Neural cell (in vitro differentiated cells): Measurements from ENCODE around the gene SLC47A1.
"Not testable (repeated sequence)": the region's sequence is repeated elsewhere in the genome, so short reads cannot be mapped to it uniquely, and the experiment has no call there.

Source experiments
- EP300 ChIP-seq: fragments of 450-650 bp; conservative IDR thresholded peaks from 2 replicates; pipeline ENCODE4 v1.6.1; 2014; ENCODE audit warnings: antibody characterized with exemption, mild to moderate bottlenecking, moderate library complexity; ENCODE audit not compliant: poor library complexity, severe bottlenecking
- EZH2 ChIP-seq: fragments of 200-600, 300-800 bp; shearing (Covaris generic), sonication (generic); IDR thresholded peaks from 2 replicates; pipeline ENCODE4 v1.6.1; 2014; ENCODE audit warnings: antibody characterized with exemption, low read length, borderline replicate concordance, mild to moderate bottlenecking; ENCODE audit not compliant: insufficient read depth, poor library complexity, severe bottlenecking
- MXI1 ChIP-seq: fragments of 450-650 bp; conservative IDR thresholded peaks from 2 replicates; pipeline ENCODE4 v1.6.1; 2014; ENCODE audit warnings: antibody characterized with exemption, mild to moderate bottlenecking; ENCODE audit not compliant: poor library complexity, severe bottlenecking
- POLR2AphosphoS5 ChIP-seq: IDR thresholded peaks from 2 replicates; pipeline ENCODE4 v1.6.1; 2012
- RAD21 ChIP-seq: fragments of 450-650 bp; conservative IDR thresholded peaks from 2 replicates; pipeline ENCODE4 v1.6.1; 2014; ENCODE audit warnings: antibody characterized with exemption, mild to moderate bottlenecking, moderate library complexity
- SMC3 ChIP-seq: fragments of 450-650 bp; conservative IDR thresholded peaks from 2 replicates; pipeline ENCODE4 v1.6.1; 2014; ENCODE audit warnings: antibody characterized with exemption, mild to moderate bottlenecking, moderate library complexity; ENCODE audit not compliant: poor library complexity
- TAF1 ChIP-seq: IDR thresholded peaks from 2 replicates; pipeline ENCODE4 v1.6.1; 2012; ENCODE audit warnings: low read depth
- TF ChIP-seq, protein P1 (sequence below): fragments of 450-650 bp; IDR thresholded peaks from 2 replicates; pipeline ENCODE4 v1.5.1; 2014; ENCODE audit warnings: antibody characterized with exemption, mild to moderate bottlenecking, moderate library complexity; ENCODE audit not compliant: poor library complexity, severe bottlenecking
- TF ChIP-seq, protein P2 (sequence below): IDR thresholded peaks from 2 replicates; pipeline ENCODE4 v1.6.1; 2012; ENCODE audit warnings: borderline replicate concordance

DNA sequence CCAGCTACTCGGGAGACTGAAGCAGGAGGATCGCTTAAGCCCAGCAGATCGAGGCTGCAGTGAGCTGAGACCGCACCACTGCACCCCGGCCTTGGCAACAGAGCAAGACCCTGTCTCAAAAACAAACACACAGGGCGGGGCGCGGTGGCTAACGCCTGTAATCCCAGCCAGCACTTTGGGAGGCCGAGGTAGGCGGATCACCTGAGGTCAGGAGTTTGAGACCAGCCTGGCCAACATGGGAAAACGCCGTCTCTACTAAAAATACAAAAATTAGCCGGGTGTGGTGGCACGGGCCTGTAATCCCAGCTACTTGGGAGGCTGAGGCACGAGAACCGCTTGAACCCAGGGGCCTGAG, 46.9 kb downstream of the SLC47A1 start:
- TF ChIP-seq, protein P1, sequence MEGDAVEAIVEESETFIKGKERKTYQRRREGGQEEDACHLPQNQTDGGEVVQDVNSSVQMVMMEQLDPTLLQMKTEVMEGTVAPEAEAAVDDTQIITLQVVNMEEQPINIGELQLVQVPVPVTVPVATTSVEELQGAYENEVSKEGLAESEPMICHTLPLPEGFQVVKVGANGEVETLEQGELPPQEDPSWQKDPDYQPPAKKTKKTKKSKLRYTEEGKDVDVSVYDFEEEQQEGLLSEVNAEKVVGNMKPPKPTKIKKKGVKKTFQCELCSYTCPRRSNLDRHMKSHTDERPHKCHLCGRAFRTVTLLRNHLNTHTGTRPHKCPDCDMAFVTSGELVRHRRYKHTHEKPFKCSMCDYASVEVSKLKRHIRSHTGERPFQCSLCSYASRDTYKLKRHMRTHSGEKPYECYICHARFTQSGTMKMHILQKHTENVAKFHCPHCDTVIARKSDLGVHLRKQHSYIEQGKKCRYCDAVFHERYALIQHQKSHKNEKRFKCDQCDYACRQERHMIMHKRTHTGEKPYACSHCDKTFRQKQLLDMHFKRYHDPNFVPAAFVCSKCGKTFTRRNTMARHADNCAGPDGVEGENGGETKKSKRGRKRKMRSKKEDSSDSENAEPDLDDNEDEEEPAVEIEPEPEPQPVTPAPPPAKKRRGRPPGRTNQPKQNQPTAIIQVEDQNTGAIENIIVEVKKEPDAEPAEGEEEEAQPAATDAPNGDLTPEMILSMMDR, result not testable (repeated sequence)
- not testable (repeated sequence) for TF ChIP-seq POLR2AphosphoS5, EP300, EZH2, TAF1, MXI1, RAD21, SMC3
- TF ChIP-seq, protein P2, sequence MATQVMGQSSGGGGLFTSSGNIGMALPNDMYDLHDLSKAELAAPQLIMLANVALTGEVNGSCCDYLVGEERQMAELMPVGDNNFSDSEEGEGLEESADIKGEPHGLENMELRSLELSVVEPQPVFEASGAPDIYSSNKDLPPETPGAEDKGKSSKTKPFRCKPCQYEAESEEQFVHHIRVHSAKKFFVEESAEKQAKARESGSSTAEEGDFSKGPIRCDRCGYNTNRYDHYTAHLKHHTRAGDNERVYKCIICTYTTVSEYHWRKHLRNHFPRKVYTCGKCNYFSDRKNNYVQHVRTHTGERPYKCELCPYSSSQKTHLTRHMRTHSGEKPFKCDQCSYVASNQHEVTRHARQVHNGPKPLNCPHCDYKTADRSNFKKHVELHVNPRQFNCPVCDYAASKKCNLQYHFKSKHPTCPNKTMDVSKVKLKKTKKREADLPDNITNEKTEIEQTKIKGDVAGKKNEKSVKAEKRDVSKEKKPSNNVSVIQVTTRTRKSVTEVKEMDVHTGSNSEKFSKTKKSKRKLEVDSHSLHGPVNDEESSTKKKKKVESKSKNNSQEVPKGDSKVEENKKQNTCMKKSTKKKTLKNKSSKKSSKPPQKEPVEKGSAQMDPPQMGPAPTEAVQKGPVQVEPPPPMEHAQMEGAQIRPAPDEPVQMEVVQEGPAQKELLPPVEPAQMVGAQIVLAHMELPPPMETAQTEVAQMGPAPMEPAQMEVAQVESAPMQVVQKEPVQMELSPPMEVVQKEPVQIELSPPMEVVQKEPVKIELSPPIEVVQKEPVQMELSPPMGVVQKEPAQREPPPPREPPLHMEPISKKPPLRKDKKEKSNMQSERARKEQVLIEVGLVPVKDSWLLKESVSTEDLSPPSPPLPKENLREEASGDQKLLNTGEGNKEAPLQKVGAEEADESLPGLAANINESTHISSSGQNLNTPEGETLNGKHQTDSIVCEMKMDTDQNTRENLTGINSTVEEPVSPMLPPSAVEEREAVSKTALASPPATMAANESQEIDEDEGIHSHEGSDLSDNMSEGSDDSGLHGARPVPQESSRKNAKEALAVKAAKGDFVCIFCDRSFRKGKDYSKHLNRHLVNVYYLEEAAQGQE, result not testable (repeated sequence)
